NCI-H226 (cell line): ENCODE results near the gene HAUS8.

Experiments used
- DNase-seq: peaks from one replicate; pipeline ENCODE4 v3.0.0-alpha.2; 2015

Gene HAUS8

GRCh38 chr19:17075864-17076542 lies 751 bp upstream of the HAUS8 start:
- DNase-seq: no peak

DNA sequence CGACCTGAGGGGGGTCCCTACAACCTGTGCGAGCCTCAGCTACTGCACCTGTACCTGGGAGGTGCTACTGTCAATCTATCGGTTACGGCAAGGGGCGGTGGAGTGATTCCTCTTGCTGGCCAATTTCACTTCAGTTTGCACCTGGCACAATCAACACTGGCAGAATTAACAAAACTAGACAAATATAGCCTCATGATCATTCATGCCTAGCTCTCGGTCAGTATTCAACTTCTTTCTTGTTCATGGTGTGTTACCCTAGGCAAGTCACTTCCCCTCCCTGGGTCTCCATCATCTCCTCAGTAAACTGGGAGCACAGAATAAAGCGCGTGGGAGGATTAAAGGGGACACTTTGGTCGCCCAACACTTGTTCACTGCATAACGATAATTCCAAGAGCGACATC lies 618 bp downstream of the HAUS8 start:
- DNase-seq: no peak

GRCh38 chr19:17073869-17074633 lies 1.2 kb downstream of the HAUS8 start:
- no peak for DNase-seq

GRCh38 chr19:17070912-17071311 lies 4.3 kb downstream of the HAUS8 start:
- no peak for DNase-seq

GRCh38 chr19:17070421-17070820 lies 4.8 kb downstream of the HAUS8 start:
- DNase-seq: no peak

GRCh38 chr19:17069193-17069592 lies 6.1 kb downstream of the HAUS8 start:
- no peak for DNase-seq

- DNase-seq: no peak
Observed at GRCh38 chr19:17063428-17063827, 11.8 kb downstream of the HAUS8 start.

DNA sequence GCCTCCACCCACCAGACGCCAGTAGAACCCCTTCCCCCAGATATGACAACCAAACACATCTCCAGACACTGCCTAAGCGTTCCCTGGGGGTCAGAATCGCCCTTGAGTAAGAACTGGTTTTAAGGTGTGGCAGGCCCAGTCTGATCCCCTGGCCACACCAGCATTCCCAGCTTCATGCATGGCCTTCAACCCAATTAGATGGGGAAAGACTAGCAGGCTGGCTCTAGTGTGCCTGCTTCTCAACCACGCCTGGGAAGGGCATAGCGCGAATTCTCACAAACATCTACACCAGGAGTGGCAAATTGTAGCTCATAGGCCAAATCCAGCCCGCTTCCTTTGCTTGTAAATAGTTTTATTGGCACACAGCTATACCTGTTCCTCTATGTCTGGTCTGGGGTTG lies 13.6 kb downstream of the HAUS8 start:
- no peak for DNase-seq

GRCh38 chr19:17061205-17061604 lies 14.0 kb downstream of the HAUS8 start:
- DNase-seq: no peak

DNA sequence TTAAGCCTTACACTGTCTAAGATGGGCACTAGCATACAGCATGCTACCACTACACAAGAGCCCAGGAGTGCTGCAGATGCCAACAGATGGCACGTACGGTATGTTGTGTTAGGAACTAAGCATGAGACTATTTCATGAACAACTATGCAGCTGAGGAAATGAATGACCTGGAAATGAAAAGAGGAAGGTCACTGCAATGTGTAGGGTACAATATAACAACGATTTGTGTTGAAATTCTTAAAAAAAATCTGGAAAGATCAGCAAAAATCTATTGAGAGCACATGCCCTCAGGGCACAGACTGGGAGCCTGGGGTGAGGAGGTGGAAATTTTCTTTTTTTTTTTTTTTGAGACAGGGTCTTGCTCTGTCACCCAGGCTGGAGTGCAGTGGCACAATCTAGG lies 14.4 kb downstream of the HAUS8 start:
- no peak for DNase-seq

DNA sequence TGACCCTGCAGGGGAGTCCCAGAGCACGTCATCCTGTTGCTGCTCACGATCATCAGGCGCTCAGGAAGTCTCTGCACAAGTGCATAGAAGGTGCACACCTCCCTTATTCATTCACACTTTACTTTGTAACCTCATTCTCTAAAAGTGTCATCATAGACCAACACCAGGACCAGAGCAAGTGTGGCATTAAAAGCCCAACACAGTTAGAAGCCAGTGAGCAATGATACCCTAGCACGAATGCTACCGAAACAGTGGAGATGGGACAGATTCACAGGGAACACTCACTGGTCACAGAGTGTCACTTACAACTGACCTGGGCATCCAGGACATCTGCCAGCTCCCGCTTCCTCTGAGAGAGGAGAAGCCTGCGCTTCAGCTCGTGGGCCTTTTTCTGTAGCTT lies 17.0 kb downstream of the HAUS8 start:
- DNase-seq: no peak

DNA sequence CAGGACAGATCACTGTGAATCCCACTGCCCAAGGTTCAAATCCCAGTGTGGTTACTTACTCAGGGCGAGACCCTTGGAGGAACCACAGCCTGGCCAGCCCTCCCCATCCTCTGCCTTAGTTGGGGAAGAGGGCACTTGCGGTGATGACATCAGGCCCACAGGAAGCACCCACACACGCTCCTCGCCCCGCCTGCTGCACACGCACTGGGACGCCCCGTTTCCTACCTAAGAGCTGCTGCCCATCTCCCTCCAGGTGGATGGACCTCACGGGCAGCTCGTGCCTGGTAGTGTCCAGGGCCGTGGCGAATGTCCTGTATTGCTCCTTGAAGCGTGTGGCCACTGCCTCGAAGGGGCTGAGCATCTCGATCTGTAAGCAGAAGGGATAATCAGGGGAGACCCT lies 19.6 kb downstream of the HAUS8 start:
- no peak for DNase-seq

DNA sequence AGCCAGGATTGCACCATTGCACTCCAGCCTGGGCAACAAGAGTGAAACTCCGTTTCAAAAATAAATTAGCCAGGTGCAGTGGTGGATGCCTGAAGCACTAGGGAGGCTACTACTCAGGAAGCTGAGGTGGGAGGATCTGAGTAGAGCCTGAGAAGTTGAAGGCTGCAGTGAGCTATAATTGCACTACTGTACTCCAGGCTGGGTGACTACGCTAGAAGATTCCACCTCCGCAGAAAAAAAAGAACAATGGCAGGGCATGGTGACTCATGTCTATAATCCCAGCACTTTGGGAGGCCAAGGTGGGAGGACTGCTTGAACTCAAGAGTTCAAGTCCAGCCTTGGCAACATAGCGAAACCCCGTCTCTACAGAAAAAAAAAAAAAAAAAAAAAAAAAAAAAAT lies 20.5 kb downstream of the HAUS8 start:
- DNase-seq: peak; percentile 6

GRCh38 chr19:17052439-17052838 lies 22.8 kb downstream of the HAUS8 start:
- DNase-seq: peak; percentile 20

DNA sequence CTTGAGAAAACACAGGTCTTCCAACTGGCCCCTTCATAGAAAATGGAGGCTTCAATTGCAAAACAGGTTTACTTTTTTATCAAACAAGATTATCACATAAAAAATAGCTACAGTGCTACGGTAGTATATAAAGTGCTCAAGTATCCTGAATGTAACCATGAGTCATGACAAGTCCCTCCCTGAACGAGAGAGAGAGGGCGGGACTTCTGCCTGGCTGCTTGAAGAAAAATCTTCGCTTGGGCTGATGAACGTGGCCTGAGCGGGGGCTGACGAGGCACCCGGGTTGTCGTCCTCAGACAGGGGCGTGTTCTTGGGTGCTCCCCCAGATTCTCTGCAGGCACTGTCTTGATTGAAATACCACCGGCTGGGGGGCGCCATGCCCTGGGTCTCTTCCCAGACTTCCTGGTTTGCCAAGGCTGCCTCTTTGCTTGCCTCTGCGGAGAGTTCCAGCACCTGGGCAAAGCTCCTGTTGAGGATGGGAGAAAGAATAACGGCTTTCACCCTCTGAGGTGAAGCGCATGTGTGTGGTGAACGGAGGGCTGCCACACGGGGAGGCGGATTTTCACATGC lies 25.5 kb downstream of the HAUS8 start:
- DNase-seq: peak; percentile 37

GRCh38 chr19:17048885-17049453 lies 26.3 kb downstream of the HAUS8 start:
- DNase-seq: no peak

- DNase-seq: no peak
Observed at GRCh38 chr19:17045907-17046502, 29.2 kb downstream of the HAUS8 start.

DNA sequence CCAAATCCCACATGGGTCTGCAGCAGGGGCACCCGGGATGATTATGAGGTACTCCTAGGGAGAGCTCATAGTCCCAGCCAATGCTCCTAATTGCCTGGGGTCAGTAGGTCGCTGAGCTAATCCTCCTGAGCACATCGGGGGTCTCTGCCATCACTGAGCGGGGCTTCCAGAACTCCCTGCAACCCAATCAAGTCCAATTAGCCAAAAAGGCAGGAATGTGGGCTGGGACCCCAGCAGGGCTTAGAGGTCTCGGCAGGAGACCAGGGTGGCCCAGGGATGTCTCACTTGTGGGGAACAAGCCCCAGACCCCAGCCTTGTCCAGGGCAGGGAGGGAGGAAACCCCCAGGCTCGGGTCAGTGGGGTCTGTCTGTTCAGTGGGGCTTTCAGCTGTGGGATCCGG lies 31.5 kb downstream of the HAUS8 start:
- no peak for DNase-seq

DNA sequence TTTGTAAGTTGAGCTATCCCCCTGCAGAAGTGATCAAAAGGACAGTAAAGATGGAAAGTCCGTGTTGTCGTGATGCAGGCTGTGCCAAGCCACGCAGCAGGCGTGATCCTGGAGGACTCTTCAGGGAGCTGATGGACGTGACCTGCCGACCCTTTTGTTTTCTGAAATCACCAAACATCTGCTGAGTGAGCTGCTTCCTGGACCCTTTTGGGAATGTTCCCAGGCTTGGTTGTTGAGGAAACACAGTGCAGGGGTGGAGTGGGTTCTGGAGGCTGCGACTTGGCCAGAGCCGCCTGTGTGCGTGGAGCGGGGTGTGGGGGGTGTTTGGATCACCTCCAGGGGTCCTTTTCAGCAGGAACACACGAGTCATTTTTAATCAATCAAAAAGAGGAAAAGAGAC lies 33.3 kb downstream of the HAUS8 start:
- no peak for DNase-seq

GRCh38 chr19:17037966-17038500 lies 37.2 kb downstream of the HAUS8 start:
- no peak for DNase-seq

- DNase-seq: no peak
Observed at GRCh38 chr19:17037184-17037583, 38.1 kb downstream of the HAUS8 start.

DNA sequence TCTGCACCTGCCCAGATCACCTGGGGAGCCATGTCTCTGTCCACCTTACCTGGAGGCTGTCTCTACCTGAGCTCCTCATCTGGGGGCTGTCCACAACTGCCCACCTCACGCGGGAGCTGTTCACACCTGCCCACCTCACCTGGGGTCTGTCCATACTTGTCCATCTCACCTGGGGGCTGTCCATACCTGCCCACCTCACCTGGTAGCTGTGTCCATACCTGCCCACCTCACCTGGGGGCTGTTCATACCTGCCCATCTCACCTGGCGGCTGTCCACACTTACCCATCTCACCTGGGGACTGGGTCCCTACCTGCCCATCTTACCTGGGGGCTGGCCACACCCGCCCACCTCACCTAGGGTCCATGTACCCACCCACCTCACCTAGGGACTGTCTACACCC lies 38.6 kb downstream of the HAUS8 start:
- DNase-seq: no peak

- DNase-seq: no peak
Observed at GRCh38 chr19:17035842-17036424, 39.3 kb downstream of the HAUS8 start.
